ENCODE data around the gene EPHA3.

EPHA3 gene

DNA sequence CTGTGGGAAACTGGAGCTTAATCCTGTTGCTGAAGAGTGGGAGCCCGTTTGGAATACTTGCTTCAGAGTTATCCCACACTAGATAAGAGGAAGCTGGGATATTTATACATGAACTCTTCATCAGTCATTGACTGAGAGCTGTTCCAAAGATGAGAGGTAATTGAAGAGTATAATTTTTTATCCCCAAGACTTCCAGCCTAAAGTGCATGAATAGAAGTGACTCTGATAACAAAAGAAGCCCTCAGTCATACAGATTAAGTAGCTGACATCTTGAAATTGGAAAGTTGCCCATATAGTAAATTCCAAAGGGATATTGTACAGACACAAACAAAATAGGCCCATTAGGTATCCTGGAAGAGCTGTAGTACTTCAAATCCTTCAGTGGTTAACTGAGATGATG lies 268.0 kb downstream of the EPHA3 start:
- H3K4me2 ChIP-seq (ENCODE audit: low read length, poor library complexity, severe bottlenecking), result no peak overlapping the region
- H3K14ac ChIP-seq (ENCODE audit: low read length in 2 of 2), result no peak overlapping the region
- H2AK5ac ChIP-seq (ENCODE audit: low read length, severe bottlenecking), result no peak overlapping the region

DNA sequence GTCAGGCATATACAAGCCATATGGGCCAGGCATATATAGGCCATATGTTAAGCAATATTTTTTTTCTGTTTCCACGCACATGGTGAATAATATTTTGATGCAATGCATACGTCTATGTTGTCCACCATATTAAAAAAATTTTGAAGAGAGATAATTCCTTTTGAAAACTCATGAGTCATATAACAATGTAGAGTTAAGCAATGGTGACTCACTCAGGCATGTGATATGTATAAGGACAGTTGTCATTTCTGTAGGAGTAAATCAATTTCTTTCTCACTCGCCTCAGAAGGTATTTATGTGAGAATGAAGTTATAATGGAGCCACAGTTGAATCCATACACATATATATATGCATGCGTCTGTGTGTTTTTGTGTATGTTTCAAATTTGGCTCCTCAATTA lies 272.6 kb downstream of the EPHA3 start:
- no CpG with 5 or more reads among the region's 4 CpGs for WGBS
- no peaks in the 10 kb centered on the region for H3K36me3 ChIP-seq (ENCODE audit: control insufficient read depth in 1 of 2, insufficient read depth in 2 of 2, low read depth in 1 of 2, low read length in 2 of 2)
- H3K79me1 ChIP-seq (replicated peaks; ENCODE audit: low read length, poor library complexity, severe bottlenecking), result no peaks in the 10 kb centered on the region
- DNase-seq, result peak; percentile 64
- no peak overlapping the region for H3K14ac ChIP-seq (ENCODE audit: low read length in 2 of 2)
- no peak overlapping the region for H2BK15ac ChIP-seq (ENCODE audit: low read depth, poor library complexity, severe bottlenecking)
- H4K8ac ChIP-seq (ENCODE audit: low read length), result no peak overlapping the region
- H2AFZ ChIP-seq (ENCODE audit: low read depth, low read length), result no peak overlapping the region
- no peak overlapping the region for H2AK5ac ChIP-seq (ENCODE audit: low read length, severe bottlenecking)
- no peak overlapping the region for H3K4me2 ChIP-seq (ENCODE audit: low read length, poor library complexity, severe bottlenecking)
- no peak overlapping the region for H3K4me3 ChIP-seq (ENCODE audit: insufficient read depth in 1 of 2, low read depth in 1 of 2, low read length in 2 of 2)
- no peak overlapping the region for H3K9ac ChIP-seq (ENCODE audit: low read length)
- H3K4ac ChIP-seq (ENCODE audit: low read depth in 1 of 2, low read length in 2 of 2), result no peak overlapping the region
- no peak overlapping the region for H3K23ac ChIP-seq (ENCODE audit: low read length in 2 of 2)
- no peaks in the 10 kb centered on the region for H3K9me3 ChIP-seq (ENCODE audit: control insufficient read depth, low read length)
- H4K91ac ChIP-seq (ENCODE audit: low read length), result no peak overlapping the region
- H2BK12ac ChIP-seq (ENCODE audit: low read length in 2 of 2), result no peak overlapping the region
- no peak overlapping the region for H2BK120ac ChIP-seq (ENCODE audit: low read depth, low read length)
- H3K18ac ChIP-seq (ENCODE audit: low read depth in 1 of 2, low read length in 2 of 2), result no peak overlapping the region
- H3K27me3 ChIP-seq (ENCODE audit: control insufficient read depth in 1 of 2, insufficient read depth in 1 of 2, low read length in 2 of 2), result peaks cover 0 to 6% of the 10 kb centered on the region in 2 experiments
- H3K27ac ChIP-seq (ENCODE audit: low read length, poor library complexity, severe bottlenecking), result no peak overlapping the region
- no peaks in the 10 kb centered on the region for H3K4me1 ChIP-seq (ENCODE audit: control insufficient read depth, insufficient read depth, low read depth, low read length)
- H2BK5ac ChIP-seq (ENCODE audit: low read depth, low read length, poor library complexity, severe bottlenecking), result no peak overlapping the region

More for the DNA sequence above, 268.0 kb downstream of the EPHA3 start:
- no peak overlapping the region for H4K91ac ChIP-seq (ENCODE audit: low read length)
- no peak overlapping the region for H3K9ac ChIP-seq (ENCODE audit: low read length)
- no peak overlapping the region for H2AFZ ChIP-seq (ENCODE audit: low read depth, low read length)
- H2BK12ac ChIP-seq (ENCODE audit: low read length in 2 of 2), result no peak overlapping the region
- 50% methylated on average over 1 of the region's 1 CpG for WGBS
- H3K36me3 ChIP-seq (ENCODE audit: control insufficient read depth in 1 of 2, insufficient read depth in 2 of 2, low read depth in 1 of 2, low read length in 2 of 2), result no peaks in the 10 kb centered on the region
- H3K9me3 ChIP-seq (ENCODE audit: control insufficient read depth, low read length), result no peaks in the 10 kb centered on the region
- H3K4ac ChIP-seq (ENCODE audit: low read depth in 1 of 2, low read length in 2 of 2), result no peak overlapping the region
- H2BK15ac ChIP-seq (ENCODE audit: low read depth, poor library complexity, severe bottlenecking), result no peak overlapping the region
- no peak overlapping the region for H3K23ac ChIP-seq (ENCODE audit: low read length in 2 of 2)
- no peak overlapping the region for H3K4me3 ChIP-seq (ENCODE audit: insufficient read depth in 1 of 2, low read depth in 1 of 2, low read length in 2 of 2)
- H2BK5ac ChIP-seq (ENCODE audit: low read depth, low read length, poor library complexity, severe bottlenecking), result no peak overlapping the region
- no peaks in the 10 kb centered on the region for H3K4me1 ChIP-seq (ENCODE audit: control insufficient read depth, insufficient read depth, low read depth, low read length)
- no peak for DNase-seq
- no peaks in the 10 kb centered on the region for H3K79me1 ChIP-seq (replicated peaks; ENCODE audit: low read length, poor library complexity, severe bottlenecking)
- peaks cover 0 to 10% of the 10 kb centered on the region in 2 experiments for H3K27me3 ChIP-seq (ENCODE audit: control insufficient read depth in 1 of 2, insufficient read depth in 1 of 2, low read length in 2 of 2)
- no peak overlapping the region for H3K18ac ChIP-seq (ENCODE audit: low read depth in 1 of 2, low read length in 2 of 2)
- H2BK120ac ChIP-seq (ENCODE audit: low read depth, low read length), result no peak overlapping the region
- H3K27ac ChIP-seq (ENCODE audit: low read length, poor library complexity, severe bottlenecking), result no peak overlapping the region
- no peak overlapping the region for H4K8ac ChIP-seq (ENCODE audit: low read length)

DNA sequence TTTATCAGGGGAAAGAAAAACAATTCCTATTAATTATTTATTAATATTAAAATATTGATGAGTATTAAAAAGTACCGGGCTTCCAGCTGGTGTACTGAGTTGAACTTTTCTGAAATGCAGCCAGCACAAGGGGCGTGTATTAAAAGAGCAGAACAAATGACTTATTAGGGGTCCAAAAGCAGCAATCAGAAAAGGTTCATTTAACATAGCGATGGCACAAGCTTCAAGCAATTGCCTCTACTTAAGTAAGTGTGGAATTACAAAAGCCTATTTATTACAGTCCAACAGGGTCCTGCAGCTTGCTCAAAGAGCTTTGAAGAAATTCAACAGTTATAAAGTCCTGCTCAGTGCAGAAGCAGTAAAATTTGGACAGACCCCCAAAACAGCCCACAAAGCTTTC lies 285.6 kb downstream of the EPHA3 start:
- Histone ChIP-seq H3K4me2 (ENCODE audit: low read length, poor library complexity, severe bottlenecking) (no peak overlapping the region), H3K4me3 (ENCODE audit: insufficient read depth in 1 of 2, low read depth in 1 of 2, low read length in 2 of 2) (no peak overlapping the region), H3K14ac (ENCODE audit: low read length in 2 of 2) (no peak overlapping the region), H3K23ac (ENCODE audit: low read length in 2 of 2) (no peak overlapping the region), H4K8ac (ENCODE audit: low read length) (no peak overlapping the region), H3K27ac (ENCODE audit: low read length, poor library complexity, severe bottlenecking) (no peak overlapping the region), H4K91ac (ENCODE audit: low read length) (no peak overlapping the region), H3K79me1 (replicated peaks; ENCODE audit: low read length, poor library complexity, severe bottlenecking) (no peaks in the 10 kb centered on the region), H3K4me1 (ENCODE audit: control insufficient read depth, insufficient read depth, low read depth, low read length) (no peaks in the 10 kb centered on the region), H3K4ac (ENCODE audit: low read depth in 1 of 2, low read length in 2 of 2) (no peak overlapping the region), H3K9me3 (ENCODE audit: control insufficient read depth, low read length) (no peaks in the 10 kb centered on the region), H2BK5ac (ENCODE audit: low read depth, low read length, poor library complexity, severe bottlenecking) (no peak overlapping the region), H3K36me3 (ENCODE audit: control insufficient read depth in 1 of 2, insufficient read depth in 2 of 2, low read depth in 1 of 2, low read length in 2 of 2) (no peaks in the 10 kb centered on the region), H3K27me3 (ENCODE audit: control insufficient read depth in 1 of 2, insufficient read depth in 1 of 2, low read length in 2 of 2) (no peaks in the 10 kb centered on the region), H2BK120ac (ENCODE audit: low read depth, low read length) (no peak overlapping the region), H2AK5ac (ENCODE audit: low read length, severe bottlenecking) (no peak overlapping the region), H3K9ac (ENCODE audit: low read length) (no peak overlapping the region), H2AFZ (ENCODE audit: low read depth, low read length) (no peak overlapping the region), H2BK15ac (ENCODE audit: low read depth, poor library complexity, severe bottlenecking) (no peak overlapping the region), H2BK12ac (ENCODE audit: low read length in 2 of 2) (no peak overlapping the region), H3K18ac (ENCODE audit: low read depth in 1 of 2, low read length in 2 of 2) (no peak overlapping the region)
- 91% methylated on average over 3 of the region's 3 CpGs for WGBS
- no peak for DNase-seq

DNA sequence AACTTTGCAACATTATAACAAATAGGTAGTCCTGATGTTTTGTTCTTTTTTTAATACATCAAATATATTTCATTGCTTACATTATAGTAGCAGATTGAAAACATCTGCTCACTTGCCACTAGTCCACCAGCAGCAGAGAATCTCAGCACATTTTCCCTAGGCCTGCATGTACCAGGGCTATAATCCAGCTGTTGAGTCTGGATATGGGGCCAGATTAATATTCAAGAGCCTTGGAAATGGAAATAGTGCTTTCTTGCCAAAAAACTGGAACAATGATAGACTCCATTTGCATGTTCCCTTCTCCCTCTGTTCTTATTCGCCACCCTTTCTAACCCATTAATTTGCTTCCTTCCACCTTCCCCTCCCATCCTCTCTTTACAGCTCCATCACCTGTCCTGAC lies 288.0 kb downstream of the EPHA3 start:
- WGBS, result 85% methylated on average over 1 of the region's 1 CpG
- DNase-seq, result no peak
- H3K4me2 ChIP-seq (ENCODE audit: low read length, poor library complexity, severe bottlenecking), result no peak overlapping the region

More for the DNA sequence above, 288.0 kb downstream of the EPHA3 start:
- Histone ChIP-seq H3K4me1 (ENCODE audit: control insufficient read depth, insufficient read depth, low read depth, low read length) (no peaks in the 10 kb centered on the region), H3K36me3 (ENCODE audit: control insufficient read depth in 1 of 2, insufficient read depth in 2 of 2, low read depth in 1 of 2, low read length in 2 of 2) (no peaks in the 10 kb centered on the region), H4K91ac (ENCODE audit: low read length) (no peak overlapping the region), H3K18ac (ENCODE audit: low read depth in 1 of 2, low read length in 2 of 2) (no peak overlapping the region), H2BK120ac (ENCODE audit: low read depth, low read length) (no peak overlapping the region), H3K79me1 (replicated peaks; ENCODE audit: low read length, poor library complexity, severe bottlenecking) (no peaks in the 10 kb centered on the region), H4K8ac (ENCODE audit: low read length) (no peak overlapping the region), H2BK5ac (ENCODE audit: low read depth, low read length, poor library complexity, severe bottlenecking) (no peak overlapping the region), H2BK12ac (ENCODE audit: low read length in 2 of 2) (no peak overlapping the region), H3K14ac (ENCODE audit: low read length in 2 of 2) (no peak overlapping the region), H2AK5ac (ENCODE audit: low read length, severe bottlenecking) (no peak overlapping the region), H3K4me3 (ENCODE audit: insufficient read depth in 1 of 2, low read depth in 1 of 2, low read length in 2 of 2) (no peak overlapping the region), H3K27ac (ENCODE audit: low read length, poor library complexity, severe bottlenecking) (no peak overlapping the region), H3K9me3 (ENCODE audit: control insufficient read depth, low read length) (no peaks in the 10 kb centered on the region), H2AFZ (ENCODE audit: low read depth, low read length) (no peak overlapping the region), H3K4ac (ENCODE audit: low read depth in 1 of 2, low read length in 2 of 2) (no peak overlapping the region), H3K27me3 (ENCODE audit: control insufficient read depth in 1 of 2, insufficient read depth in 1 of 2, low read length in 2 of 2) (no peaks in the 10 kb centered on the region), H2BK15ac (ENCODE audit: low read depth, poor library complexity, severe bottlenecking) (no peak overlapping the region), H3K23ac (ENCODE audit: low read length in 2 of 2) (no peak overlapping the region), H3K9ac (ENCODE audit: low read length) (no peak overlapping the region)

All from mesenchymal stem cell (in vitro differentiated cells and primary cell).